ENCODE data around the gene IQGAP3. TPM values are rescaled to one million over a fixed set of nuclear protein-coding genes. Genes with fewer than 3 reads are reported as not detected.

IQGAP3 gene
- polyA plus RNA-seq, 6 donors from 2014 or later: not detected

DNA sequence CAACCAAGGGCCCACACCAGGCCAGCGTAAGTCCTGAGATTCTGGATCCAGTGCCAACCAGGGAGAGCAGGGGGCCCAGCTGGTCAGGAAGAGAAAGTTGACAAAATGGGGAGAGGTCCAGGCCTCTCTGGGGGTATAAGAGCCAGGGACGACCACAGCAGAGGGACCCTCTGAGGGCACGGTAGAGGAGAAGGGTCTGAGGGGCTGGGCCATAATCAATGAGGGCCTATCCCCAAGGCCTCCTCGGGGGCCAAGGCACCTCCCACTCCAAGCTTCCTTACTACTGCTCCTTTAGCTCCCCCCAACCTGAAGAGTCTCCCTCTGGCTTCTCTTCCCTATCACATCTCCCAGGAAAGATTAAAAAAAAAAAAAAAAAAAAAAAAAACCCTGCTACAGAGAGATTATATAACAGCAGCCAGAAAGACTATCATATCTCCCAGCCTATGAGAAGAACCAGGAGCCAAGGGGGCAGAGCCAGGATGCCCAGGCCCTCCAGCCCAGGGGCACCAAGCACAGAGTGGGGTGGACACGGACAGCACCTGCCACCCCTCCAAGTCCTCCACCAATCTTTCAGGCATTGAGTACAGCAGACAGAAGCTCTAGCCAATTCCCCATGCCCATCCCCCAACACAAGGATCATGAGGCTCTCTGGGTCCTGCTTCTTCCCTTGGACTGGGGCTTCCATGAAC is 74.5 kb downstream of the IQGAP3 start:
- ATAC-seq (ENCODE audit: low read depth in 2 of 2) (no peak), DNase-seq (no peak)
- Mint-ChIP-seq H3K4me3 (peak overlapping the region; percentile 79 to 97 (median 91)), H3K27me3 (no peaks in the 10 kb centered on the region), H3K9me3 (no peaks in the 10 kb centered on the region), H3K36me3 (no peaks in the 10 kb centered on the region), H3K4me1 (peaks cover 67 to 80% (median 71%) of the 10 kb centered on the region in 3 donors), H3K27ac (peak overlapping the region; percentile 57 to 99 (median 88))

DNA sequence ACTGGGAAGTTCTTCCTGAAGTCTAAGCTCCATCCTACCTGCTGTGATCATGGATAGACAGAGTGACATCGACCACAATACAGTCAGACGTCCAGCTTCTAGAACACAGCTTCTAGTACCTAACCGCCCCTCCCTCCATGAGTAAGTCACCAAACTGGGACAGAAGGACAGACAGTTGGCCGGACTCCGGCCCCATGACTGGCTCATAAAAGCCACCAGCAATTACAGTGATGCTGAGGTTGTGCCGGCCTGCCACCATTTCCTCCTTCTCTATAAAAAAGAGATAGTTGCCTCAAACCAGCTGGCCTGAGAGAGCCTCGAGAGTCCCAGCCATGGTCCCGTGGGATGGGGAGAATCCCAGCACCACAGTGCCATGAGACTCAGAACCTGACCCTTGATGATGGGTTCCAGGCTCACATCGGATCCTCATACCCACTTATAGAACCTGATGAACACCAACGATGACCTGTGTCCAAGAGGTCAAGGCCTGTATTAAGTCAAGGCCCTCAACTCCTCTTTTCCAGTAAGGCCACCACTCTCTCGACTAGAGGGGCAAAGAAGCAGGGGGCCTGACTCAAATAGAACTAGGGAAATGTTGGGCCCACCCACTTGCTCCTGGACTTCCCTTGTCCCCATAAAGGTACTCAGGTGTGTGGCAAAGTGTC is 75.2 kb downstream of the IQGAP3 start:
- no peaks in the 10 kb centered on the region for H3K27me3 Mint-ChIP-seq
- peaks cover 69 to 80% (median 72%) of the 10 kb centered on the region in 3 donors for H3K4me1 Mint-ChIP-seq
- DNase-seq (no peak), ATAC-seq (ENCODE audit: low read depth in 2 of 2) (no peak)
- H3K36me3 Mint-ChIP-seq: no peaks in the 10 kb centered on the region
- H3K4me3 Mint-ChIP-seq: peak overlapping the region; percentile 76 to 97 (median 91)
- no peaks in the 10 kb centered on the region for H3K9me3 Mint-ChIP-seq
- peak overlapping the region; percentile 53 to 99 (median 82) for H3K27ac Mint-ChIP-seq

DNA sequence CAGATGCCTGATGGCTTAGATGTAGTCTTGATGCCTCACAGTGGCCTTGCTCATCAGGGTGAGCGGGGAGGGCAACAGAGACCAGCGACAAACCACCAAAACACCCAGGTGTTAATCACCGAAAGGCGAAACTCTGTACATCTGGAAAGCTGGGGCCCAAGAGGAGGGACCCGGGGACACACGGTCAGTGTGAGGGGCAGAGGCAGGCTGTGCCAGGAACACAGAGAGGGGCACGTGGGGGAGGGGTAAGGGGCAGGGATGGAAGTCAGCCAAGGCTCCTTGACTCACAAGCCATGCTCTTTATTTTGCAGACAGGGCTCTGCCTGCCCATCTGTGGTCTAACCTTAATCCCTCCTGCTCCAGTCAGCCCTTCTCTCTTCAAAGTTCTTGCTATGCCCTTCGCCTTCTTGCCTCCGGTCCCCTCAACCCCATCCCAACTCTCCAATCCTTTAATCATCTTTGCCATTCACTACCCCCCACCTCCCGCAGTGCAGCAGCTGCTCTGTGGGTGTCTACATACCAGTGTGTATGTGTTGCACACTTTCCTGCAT is 76.1 kb downstream of the IQGAP3 start:
- Mint-ChIP-seq H3K4me1 (peaks cover 74 to 81% (median 80%) of the 10 kb centered on the region in 3 donors), H3K9me3 (no peaks in the 10 kb centered on the region), H3K27me3 (no peaks in the 10 kb centered on the region), H3K27ac (peak overlapping the region; percentile 88 to 99 (median 94)), H3K4me3 (peak overlapping the region; percentile 61 to 97 (median 88)), H3K36me3 (no peaks in the 10 kb centered on the region)
- DNase-seq: no peak
- ATAC-seq (ENCODE audit: low read depth in 2 of 2): no peak

DNA sequence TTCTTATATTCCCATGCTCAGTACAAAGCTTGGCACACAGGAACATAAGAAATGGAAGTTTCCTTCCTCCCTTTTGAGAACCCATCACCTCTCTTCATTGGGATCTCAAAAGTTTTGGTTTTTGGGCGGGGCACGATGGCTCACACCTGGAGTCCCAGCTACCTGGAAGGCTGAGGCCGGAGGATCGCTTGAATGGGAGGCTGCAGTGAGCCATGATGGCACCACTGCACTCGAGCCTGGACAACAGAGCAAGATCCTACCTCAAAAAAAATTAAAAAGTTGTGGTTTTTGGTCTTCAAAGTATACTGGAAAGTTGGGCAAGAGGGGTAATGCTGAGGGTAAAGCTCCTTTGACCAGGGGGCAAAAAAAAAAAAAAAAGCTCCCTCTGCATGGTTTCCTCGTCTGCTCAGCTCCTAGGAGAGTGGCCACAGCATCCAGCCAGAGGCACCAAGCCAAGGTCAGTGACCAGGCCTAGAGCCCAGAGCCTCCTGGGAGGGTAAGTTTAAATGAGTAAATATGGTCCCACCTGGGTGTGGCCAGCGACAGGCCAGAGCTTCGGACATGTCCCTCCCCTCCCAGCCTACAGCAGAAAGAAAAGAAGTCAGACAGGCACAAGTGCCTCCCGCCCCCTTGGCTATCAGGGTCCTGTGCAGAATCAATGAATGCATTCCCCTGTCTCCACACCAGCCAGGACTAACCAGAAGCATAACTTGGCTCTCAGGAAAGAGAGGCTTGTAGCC is 76.8 kb downstream of the IQGAP3 start:
- Mint-ChIP-seq H3K27me3 (no peaks in the 10 kb centered on the region), H3K4me1 (peaks cover 81 to 88% (median 87%) of the 10 kb centered on the region in 3 donors), H3K27ac (peak overlapping the region; percentile 44 to 99 (median 91)), H3K9me3 (no peaks in the 10 kb centered on the region), H3K4me3 (peak overlapping the region; percentile 48 to 97 (median 82)), H3K36me3 (no peaks in the 10 kb centered on the region)
- DNase-seq (no peak), ATAC-seq (ENCODE audit: low read depth in 2 of 2) (no peak)

DNA sequence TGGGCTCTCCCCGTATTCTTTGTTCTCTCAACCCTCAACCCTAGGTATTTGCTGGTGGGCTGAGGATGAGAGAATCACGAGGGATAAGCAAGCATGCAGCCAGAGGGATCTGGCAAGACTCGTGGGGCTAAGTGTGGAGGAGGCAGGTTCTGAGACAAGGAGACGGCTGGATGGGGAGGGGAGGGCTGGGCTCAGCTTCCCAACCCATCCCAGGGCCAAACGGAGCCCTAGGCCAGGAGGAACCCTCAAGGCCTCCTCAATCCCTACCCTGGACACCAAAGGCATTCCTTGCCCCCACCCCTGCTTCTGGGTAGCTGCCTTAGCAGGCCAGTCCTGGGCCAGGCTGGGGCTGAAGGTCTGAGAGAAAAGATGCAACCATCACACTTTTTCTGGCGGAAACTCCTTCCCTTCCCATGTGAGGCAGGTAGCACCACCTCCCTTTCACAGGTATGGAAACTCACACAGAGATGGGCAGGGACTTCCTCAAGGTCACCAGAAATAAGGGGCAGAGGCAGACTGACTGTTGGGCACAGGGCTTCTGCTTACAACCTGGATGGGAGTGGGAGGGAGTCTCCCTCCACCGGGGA is 78.0 kb downstream of the IQGAP3 start:
- peaks cover 93 to 99% (median 98%) of the 10 kb centered on the region in 3 donors for H3K4me1 Mint-ChIP-seq
- H3K9me3 Mint-ChIP-seq: no peaks in the 10 kb centered on the region
- H3K4me3 Mint-ChIP-seq: peak overlapping the region in 7 of 8 donors; percentile 38 to 93 (median 79)
- H3K27ac Mint-ChIP-seq: peak overlapping the region in 5 of 6 donors; percentile 47 to 99 (median 96)
- no peaks in the 10 kb centered on the region for H3K36me3 Mint-ChIP-seq
- H3K27me3 Mint-ChIP-seq: no peaks in the 10 kb centered on the region
- DNase-seq (no peak), ATAC-seq (ENCODE audit: low read depth in 2 of 2) (no peak)

DNA sequence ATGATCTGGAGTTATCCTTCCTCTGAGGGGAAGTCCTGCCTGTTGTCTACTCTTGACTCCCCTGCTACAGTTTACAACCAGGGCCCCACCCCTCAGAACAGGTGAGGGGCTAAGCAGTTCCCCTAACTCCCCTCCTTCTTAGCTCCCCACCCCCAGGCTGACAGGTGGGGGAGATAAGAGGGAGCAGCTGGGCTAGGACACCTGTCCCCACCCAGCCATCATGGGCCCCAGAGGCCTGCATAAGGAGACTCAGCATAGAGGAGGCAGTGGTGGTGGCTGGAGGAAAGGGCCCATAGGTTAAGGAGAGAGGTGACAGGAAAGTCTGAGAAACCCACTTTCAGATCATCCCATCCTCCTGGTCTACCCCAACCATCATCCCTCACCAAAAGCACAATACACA is 78.6 kb downstream of the IQGAP3 start:
- Mint-ChIP-seq H3K4me3 (peak overlapping the region; percentile 64 to 93 (median 84)), H3K4me1 (peaks cover 94 to 100% (median 98%) of the 10 kb centered on the region in 3 donors), H3K36me3 (no peaks in the 10 kb centered on the region), H3K27ac (peak overlapping the region; percentile 47 to 99 (median 97)), H3K9me3 (no peaks in the 10 kb centered on the region), H3K27me3 (no peaks in the 10 kb centered on the region)
- ATAC-seq (ENCODE audit: low read depth in 2 of 2) (no peak), DNase-seq (no peak)

DNA sequence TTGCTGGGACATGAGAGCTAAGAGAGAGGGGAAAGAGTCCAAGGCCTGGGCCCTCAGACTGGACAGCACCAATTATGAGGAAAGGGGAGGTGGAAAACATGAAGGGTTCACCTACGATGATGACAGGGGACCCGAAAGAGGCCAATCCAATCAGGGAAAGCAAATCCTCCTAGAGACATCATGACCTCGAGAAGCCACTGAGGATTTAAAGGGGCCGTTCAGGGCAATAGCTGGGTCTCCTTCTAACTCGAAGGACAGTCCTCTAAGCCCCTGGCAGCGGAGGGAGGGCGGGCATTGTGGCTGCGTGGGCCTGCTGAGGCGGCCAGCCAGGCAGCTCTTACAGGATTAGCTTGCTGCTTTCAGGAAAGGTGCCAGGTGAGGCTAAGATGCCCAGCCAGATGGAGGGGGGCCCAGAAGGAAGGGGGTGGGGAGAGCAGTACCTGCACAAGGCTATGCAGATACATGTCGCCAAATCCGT is 79.2 kb downstream of the IQGAP3 start:
- Mint-ChIP-seq H3K4me1 (peaks cover 94 to 100% (median 98%) of the 10 kb centered on the region in 3 donors), H3K27me3 (no peaks in the 10 kb centered on the region), H3K4me3 (peak overlapping the region; percentile 79 to 93 (median 88)), H3K9me3 (no peaks in the 10 kb centered on the region), H3K36me3 (no peaks in the 10 kb centered on the region), H3K27ac (peak overlapping the region; percentile 53 to 99 (median 97))
- ATAC-seq (ENCODE audit: low read depth in 2 of 2): no peak
- DNase-seq: no peak

DNA sequence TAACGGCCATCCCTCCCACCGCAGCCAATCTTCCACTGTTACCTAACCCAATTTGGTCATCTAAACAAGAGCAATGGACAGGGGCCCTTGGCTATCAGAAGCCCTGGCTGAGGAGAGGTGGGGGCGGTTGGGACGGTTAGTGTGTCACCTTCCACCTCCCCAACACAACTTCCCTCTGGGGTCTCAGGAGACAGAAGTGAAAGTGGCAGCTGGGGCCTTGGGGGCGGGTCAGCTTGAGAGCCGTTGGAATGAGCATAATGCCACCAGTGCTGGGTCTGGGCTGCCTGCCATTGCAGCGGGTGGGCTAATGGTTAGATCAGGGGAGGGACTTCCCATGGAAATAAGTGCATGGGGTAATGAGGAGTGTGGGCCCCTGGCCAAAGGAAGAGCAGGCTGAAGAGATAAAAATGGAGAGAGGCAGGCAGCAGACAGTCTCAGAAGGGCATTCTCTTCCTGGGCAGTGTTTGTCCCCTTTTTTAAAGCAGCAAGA is 79.7 kb downstream of the IQGAP3 start:
- peak overlapping the region; percentile 79 to 93 (median 88) for H3K4me3 Mint-ChIP-seq
- DNase-seq (peak; percentile 83), ATAC-seq (ENCODE audit: low read depth in 2 of 2) (peak; percentile 84 to 88)
- H3K9me3 Mint-ChIP-seq: no peaks in the 10 kb centered on the region
- H3K4me1 Mint-ChIP-seq: peaks cover 94 to 100% (median 98%) of the 10 kb centered on the region in 3 donors
- no peaks in the 10 kb centered on the region for H3K27me3 Mint-ChIP-seq
- H3K36me3 Mint-ChIP-seq: no peaks in the 10 kb centered on the region
- H3K27ac Mint-ChIP-seq: peak overlapping the region; percentile 53 to 99 (median 97)

DNA sequence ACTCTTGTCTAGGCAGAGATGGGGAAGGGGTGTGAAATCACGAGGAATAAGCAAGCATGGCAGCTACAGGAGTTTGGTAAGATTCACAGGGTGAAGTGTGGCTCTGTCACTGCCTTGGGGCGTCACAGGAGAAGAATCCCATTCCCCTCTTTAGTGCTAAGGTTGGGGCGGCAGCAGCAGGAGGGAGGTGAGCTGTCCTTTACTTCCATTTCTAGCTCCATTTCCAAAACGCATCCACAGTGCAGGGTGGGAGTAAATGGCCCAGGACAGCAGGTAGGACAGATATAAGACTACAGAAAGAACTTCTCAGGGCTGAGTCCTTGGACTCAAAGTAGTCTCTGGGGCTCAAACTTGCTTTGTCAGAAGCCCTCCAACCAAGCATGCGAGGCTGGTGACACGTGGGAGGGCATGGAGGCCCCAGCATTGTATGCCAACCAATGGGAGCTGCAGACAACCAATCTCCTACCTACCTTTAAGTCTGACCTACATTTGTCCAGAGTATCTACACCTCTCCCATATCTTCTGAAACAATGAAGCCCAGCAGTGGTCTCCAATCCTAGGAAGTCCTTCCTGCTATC is 80.3 kb downstream of the IQGAP3 start:
- DNase-seq: no peak
- ATAC-seq (ENCODE audit: low read depth in 2 of 2): peak; percentile 7 to 15
- H3K9me3 Mint-ChIP-seq: no peaks in the 10 kb centered on the region
- peak overlapping the region; percentile 79 to 93 (median 88) for H3K4me3 Mint-ChIP-seq
- no peaks in the 10 kb centered on the region for H3K27me3 Mint-ChIP-seq
- H3K36me3 Mint-ChIP-seq: no peaks in the 10 kb centered on the region
- peaks cover 94 to 100% (median 98%) of the 10 kb centered on the region in 3 donors for H3K4me1 Mint-ChIP-seq
- H3K27ac Mint-ChIP-seq: peak overlapping the region; percentile 88 to 99 (median 97)

DNA sequence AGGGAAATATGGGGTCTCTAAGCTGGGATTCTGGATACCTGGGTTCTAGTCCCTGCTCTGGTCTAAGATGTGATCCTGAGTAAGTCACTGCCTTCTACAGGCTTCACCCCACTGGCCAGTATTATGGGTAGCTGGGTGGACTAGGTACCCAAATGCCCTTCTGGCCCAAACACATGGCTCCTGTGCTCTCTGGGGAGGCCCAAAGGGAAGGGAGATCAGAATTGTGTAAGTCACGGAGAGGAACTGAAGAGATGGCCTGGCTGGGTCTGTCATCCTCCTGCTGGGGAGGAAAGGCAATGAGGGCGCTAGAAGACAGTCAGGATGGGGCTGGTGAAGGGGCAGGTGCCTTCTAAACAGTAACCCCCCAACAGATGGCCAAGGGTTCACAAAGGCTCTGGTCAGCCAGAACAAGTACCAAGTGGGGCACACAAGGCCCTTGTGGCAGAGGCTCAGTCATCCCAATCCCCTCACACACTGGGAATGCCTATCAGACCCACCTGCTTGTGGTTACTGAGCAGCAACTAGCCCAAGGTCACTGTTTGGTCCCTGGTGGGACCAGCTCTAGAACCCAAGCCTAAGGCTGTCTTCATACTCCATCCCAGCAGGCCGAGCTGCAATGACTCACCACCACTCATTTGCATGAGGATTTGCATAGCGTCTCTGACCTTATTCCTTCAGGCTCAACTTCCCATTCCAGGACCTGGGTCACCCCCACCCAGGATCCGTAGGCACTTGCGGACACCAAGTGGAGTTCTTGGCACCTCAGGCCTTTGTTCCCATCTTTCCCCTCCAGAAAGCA is 81.0 kb downstream of the IQGAP3 start:
- H3K27me3 Mint-ChIP-seq: no peaks in the 10 kb centered on the region
- ATAC-seq (ENCODE audit: low read depth in 2 of 2): no peak
- H3K9me3 Mint-ChIP-seq: no peaks in the 10 kb centered on the region
- peak overlapping the region; percentile 96 to 99 (median 97) for H3K27ac Mint-ChIP-seq
- H3K4me1 Mint-ChIP-seq: peaks cover 93 to 100% (median 98%) of the 10 kb centered on the region in 3 donors
- DNase-seq: no peak
- H3K4me3 Mint-ChIP-seq: peak overlapping the region; percentile 79 to 93 (median 88)
- no peaks in the 10 kb centered on the region for H3K36me3 Mint-ChIP-seq

DNA sequence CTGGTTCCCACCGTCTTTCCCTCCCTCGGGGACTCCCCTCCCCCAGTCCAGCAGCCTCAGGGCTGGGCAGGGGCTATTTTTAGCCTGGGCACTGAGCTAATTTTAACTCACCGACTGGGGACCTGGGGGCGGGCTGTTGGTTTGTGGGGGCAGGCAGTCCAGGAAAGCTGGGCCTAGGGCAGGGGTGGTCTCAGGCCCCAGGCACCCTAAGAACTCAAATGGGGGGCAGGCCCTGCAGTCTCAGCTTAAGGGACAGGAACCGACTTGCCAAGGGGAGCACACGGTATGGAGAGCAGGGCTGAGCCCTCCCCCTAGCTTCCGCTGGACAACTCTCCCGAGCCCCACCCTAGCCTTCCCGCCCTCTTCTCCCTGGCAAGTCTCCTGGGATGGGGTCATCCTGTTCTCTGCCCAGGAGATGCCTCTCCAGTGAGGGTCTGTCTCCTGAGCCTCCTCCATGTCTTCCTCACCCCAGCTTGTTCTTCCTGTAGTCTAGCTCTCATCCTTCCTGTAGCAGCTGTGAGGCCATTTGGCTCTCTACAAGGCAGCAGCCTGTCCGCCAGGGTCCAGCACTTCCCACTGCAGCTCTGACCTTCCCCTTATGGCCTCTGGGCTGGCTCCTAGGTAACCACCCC is 81.8 kb downstream of the IQGAP3 start:
- H3K4me3 Mint-ChIP-seq: peak overlapping the region; percentile 31 to 93 (median 86)
- peaks cover 90 to 99% (median 95%) of the 10 kb centered on the region in 3 donors for H3K4me1 Mint-ChIP-seq
- ATAC-seq (ENCODE audit: low read depth in 2 of 2): no peak
- no peaks in the 10 kb centered on the region for H3K27me3 Mint-ChIP-seq
- no peaks in the 10 kb centered on the region for H3K36me3 Mint-ChIP-seq
- H3K9me3 Mint-ChIP-seq: no peaks in the 10 kb centered on the region
- peak overlapping the region; percentile 96 to 99 (median 97) for H3K27ac Mint-ChIP-seq
- no peak for DNase-seq
